ENCODE measurements around the gene TBL3.
"Not testable (repeated sequence)": the region's sequence is repeated elsewhere in the genome, so short reads cannot be mapped to it uniquely, and the experiment has no call there.

TBL3 gene

DNA sequence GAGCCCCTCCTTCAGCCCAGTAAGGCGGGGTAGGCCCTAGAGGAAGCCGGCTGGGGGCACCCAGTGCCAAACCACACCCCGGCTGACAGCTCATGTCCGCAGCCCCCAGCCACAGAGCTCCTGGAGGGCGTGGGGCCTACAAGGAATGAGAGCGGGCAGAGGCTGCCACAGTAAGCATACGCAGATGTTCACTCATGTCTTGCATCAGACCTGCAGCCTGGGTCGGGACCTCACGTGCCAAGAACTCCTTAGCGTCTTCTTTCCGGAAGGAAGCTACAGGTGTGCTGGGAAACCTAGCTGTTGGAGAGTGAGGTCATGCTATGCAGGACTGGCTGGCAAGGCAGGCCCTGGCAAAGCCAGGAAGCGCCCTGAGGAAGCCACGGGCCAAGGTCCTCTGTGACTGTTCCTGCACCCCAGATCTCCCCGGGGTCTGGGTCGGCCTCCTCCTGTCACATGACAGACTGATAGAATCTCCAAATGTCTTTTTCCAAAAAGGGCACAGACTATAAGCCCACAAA lies 36.2 kb downstream of the TBL3 start:
- H3K4me3 ChIP-seq (ENCODE audit: low read depth, low read length) = peak overlapping the region; percentile 64
- DNase-seq (ENCODE audit: low read depth) = no peak
- in situ Hi-C loops (cut with HindIII; ENCODE audit: low sequenced_read_pairs) = no loop called here
- TF ChIP-seq, protein P1, sequence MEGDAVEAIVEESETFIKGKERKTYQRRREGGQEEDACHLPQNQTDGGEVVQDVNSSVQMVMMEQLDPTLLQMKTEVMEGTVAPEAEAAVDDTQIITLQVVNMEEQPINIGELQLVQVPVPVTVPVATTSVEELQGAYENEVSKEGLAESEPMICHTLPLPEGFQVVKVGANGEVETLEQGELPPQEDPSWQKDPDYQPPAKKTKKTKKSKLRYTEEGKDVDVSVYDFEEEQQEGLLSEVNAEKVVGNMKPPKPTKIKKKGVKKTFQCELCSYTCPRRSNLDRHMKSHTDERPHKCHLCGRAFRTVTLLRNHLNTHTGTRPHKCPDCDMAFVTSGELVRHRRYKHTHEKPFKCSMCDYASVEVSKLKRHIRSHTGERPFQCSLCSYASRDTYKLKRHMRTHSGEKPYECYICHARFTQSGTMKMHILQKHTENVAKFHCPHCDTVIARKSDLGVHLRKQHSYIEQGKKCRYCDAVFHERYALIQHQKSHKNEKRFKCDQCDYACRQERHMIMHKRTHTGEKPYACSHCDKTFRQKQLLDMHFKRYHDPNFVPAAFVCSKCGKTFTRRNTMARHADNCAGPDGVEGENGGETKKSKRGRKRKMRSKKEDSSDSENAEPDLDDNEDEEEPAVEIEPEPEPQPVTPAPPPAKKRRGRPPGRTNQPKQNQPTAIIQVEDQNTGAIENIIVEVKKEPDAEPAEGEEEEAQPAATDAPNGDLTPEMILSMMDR (IDR thresholded peaks at IDR 0.05; ENCODE audit: low read depth, low read length, missing control alignments) = no peak

DNA sequence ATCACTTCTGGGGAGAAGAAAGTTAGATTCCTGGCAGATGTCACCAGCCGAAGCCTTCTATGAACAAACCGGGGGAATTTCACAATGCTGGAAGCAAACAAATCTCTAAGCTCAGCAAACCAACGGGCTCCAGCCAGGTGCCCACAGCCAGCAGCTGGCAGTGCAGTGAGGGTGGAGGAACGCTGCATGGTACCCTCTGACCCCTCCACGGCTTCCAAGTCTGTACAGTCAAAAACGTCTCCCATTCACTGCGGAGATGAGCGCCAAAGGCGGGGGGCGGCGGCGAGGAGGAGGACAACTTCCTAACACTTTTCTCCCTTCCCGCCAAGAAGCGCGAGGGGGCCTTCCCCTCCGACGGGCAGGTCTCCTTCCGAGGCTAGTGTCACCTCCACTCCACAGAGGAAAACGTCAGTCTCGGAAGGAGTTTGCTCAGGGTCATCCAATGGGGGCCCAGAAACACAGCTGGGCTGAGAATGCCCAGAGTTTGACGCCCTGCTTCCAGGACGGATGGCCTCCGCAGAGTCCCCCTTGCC lies 36.8 kb downstream of the TBL3 start:
- H3K4me3 ChIP-seq (ENCODE audit: low read depth, low read length) = peak overlapping the region; percentile 64
- DNase-seq (ENCODE audit: low read depth) = no peak
- in situ Hi-C loops (cut with HindIII; ENCODE audit: low sequenced_read_pairs) = no loop called here
- TF ChIP-seq, protein P1 (IDR thresholded peaks at IDR 0.05; ENCODE audit: low read depth, low read length, missing control alignments) = no peak

DNA sequence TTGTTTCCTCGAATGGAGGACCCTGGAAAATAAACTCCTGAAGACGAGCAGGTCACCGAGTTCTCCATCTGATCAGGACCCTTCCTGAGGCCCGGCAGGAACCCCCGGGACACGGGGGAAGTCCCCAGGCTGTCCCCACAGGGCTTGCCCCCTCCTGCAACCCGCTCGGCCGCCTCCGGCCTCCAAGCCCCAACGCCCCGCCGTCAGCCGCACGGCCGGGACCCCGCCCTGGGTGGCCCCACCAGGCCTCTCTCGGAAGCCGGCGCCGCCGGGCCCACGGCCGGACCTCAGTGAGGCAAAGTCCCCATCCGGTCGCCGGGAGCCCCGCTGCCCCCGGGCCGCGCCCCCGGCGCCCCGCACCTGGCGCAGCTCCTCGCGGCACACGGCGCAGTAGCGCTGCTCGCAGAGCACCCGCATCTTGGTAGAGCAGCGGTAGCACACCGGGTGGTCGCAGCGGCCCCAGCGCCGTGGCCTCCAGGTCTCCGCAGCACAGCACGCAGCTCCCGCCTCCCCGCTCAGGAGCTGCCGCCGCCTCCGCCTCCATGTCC lies 37.4 kb downstream of the TBL3 start:
- in situ Hi-C loops (cut with HindIII; ENCODE audit: low sequenced_read_pairs) = no loop called here
- DNase-seq (ENCODE audit: low read depth) = no peak
- H3K4me3 ChIP-seq (ENCODE audit: low read depth, low read length) = peak overlapping the region; percentile 64
- TF ChIP-seq, protein P1 (IDR thresholded peaks at IDR 0.05; ENCODE audit: low read depth, low read length, missing control alignments) = no peak

DNA sequence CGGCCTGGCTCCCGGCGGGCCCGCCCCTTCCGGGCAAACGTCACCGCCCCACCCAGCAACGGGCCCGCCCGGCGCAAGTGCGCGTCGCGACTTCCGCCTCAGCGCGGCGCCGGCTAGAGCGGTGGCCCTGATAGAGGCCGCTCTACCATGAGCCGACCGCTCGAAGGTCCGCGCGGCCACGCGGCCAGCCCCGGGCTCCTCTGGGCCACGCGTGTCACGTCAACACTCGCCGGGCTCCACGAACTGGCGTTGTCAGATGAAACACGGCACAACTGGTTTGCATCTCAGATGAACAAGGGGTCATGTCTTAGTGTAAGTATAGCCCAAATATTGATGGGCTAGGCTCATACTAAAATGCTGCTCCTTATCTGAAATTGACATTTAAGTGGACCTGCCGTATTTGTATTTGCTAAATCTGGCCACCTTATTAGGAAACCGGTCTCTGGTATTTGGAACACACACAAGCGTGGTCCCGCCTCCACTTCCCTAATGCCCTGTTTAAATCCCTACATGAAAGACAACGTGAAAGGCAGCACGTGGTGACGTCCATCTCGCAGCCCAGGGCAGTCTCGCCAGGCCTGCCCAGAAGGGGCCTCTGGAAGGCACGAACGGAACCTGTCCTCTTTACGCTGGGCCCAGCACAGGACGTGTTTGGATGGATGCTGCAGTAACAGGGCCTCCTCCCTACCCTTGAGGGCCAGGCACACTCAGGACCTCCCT lies 38.1 kb downstream of the TBL3 start, which contains the start of gene ZNF598:
Gene ZNF598, minus strand, starts transcription at position 31 of the 720 bp plus-strand sequence.
- in situ Hi-C loops (cut with HindIII; ENCODE audit: low sequenced_read_pairs) = no loop called here
- TF ChIP-seq, protein P1 (IDR thresholded peaks at IDR 0.05; ENCODE audit: low read depth, low read length, missing control alignments) = no peak

DNA sequence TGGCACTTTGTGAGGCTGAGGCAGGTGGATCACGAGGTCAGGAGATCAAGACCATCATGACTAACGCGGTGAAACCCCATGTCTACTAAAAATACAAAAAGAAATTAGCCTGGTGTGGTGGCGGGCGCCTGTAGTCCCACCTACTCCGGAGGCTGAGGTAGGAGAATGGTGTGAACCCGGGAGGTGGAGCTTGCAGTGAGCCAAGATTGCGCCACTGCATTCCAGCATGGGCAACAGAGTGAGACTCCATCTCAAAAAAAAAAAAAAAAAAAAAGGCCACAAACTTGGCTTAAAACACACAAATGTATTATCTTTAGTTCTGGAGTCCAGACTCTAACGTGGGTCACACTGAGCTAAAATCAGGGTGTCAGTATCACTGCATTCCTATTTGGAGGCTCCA lies 39.9 kb downstream of the TBL3 start:
- DNase-seq (ENCODE audit: low read depth); in situ Hi-C loops (cut with HindIII; ENCODE audit: low sequenced_read_pairs); H3K4me3 ChIP-seq (ENCODE audit: low read depth, low read length): not testable (repeated sequence)

More for the DNA sequence above, 38.1 kb downstream of the TBL3 start, which contains the start of gene ZNF598:
- peak; percentile 33 for DNase-seq (ENCODE audit: low read depth)
- peak within 1 kb of the TSS; percentile 67 for H3K4me3 ChIP-seq (ENCODE audit: low read depth, low read length)

DNA sequence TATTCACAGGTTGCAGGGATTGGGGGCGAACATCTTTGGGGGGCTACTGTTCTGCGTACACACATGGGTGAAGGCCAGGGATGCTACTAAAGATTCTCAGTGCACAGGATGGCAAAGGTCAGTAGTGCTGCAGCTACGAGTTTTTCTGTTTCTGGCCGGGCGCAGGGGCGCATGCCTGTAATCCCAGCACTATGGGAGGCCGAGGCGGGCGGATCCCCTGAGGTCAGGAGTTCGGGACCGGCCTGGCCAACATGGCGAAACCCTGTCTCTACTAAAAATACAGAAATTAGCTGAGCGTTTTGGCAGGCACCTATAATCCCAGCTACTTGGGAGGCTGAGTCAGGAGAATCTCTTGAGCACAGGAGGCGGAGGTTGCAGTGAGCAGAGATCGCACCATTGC lies 41.7 kb downstream of the TBL3 start:
- TF ChIP-seq, protein P1 (IDR thresholded peaks at IDR 0.05; ENCODE audit: low read depth, low read length, missing control alignments) = no peak

More for the DNA sequence above, 41.7 kb downstream of the TBL3 start:
- H3K4me3 ChIP-seq (ENCODE audit: low read depth, low read length) = no peak overlapping the region
- DNase-seq (ENCODE audit: low read depth) = no peak
- in situ Hi-C loops (cut with HindIII; ENCODE audit: low sequenced_read_pairs) = no loop called here

Data from astrocyte of the cerebellum (primary cell).